ENCODE measurements around the gene OSBPL6.

The OSBPL6 gene

DNA sequence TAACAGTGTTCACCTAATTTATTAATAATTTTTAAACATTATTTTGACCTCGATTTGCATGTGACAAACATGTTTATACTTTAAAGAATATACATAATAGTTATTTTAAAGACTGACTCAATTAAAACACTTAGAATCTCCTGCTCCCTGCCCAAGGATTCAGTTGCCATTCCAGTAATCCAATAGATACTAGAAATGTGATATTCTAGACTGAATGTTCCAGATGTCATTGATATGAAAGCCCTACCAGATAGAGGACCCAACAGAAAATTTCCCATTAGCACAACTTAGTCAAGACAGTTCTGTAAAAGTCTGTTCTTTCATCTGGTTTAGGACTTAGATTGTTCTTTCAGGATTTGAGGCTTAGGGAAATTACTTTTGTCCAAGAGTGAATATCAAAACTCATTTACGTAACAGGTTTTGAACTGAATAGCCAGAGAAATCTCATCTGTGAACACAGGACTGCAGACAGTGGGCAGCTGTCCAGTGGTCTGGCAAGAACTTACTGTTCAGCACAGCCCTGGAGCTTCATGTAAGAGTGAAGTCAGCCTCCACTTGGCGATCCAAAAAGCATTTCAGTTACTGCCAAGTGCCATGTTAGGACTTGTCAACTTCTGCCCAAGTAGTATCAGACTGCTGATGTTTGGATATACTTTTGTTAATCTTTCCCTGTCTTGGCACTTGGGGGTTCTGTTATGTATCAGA is 77.5 kb downstream of the OSBPL6 start:
- TF ChIP-seq, protein P1, sequence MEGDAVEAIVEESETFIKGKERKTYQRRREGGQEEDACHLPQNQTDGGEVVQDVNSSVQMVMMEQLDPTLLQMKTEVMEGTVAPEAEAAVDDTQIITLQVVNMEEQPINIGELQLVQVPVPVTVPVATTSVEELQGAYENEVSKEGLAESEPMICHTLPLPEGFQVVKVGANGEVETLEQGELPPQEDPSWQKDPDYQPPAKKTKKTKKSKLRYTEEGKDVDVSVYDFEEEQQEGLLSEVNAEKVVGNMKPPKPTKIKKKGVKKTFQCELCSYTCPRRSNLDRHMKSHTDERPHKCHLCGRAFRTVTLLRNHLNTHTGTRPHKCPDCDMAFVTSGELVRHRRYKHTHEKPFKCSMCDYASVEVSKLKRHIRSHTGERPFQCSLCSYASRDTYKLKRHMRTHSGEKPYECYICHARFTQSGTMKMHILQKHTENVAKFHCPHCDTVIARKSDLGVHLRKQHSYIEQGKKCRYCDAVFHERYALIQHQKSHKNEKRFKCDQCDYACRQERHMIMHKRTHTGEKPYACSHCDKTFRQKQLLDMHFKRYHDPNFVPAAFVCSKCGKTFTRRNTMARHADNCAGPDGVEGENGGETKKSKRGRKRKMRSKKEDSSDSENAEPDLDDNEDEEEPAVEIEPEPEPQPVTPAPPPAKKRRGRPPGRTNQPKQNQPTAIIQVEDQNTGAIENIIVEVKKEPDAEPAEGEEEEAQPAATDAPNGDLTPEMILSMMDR (IDR thresholded peaks at IDR 0.05; ENCODE audit: borderline replicate concordance, extremely low read depth, low read length, poor library complexity, severe bottlenecking): no peak
- no peak for DNase-seq
- Histone ChIP-seq H3K27ac (ENCODE audit: low read length) (no peak overlapping the region), H3K79me2 (ENCODE audit: insufficient read depth, low read length) (no peaks in the 10 kb centered on the region), H4K20me1 (ENCODE audit: insufficient read depth, low read length) (no peaks in the 10 kb centered on the region), H3K36me3 (ENCODE audit: insufficient read depth, low read length) (no peaks in the 10 kb centered on the region), H3K4me3 (ENCODE audit: low read depth in 1 of 2, low read length in 2 of 2) (no peak overlapping the region), H3K9ac (ENCODE audit: low read depth, low read length) (no peak overlapping the region), H3K27me3 (ENCODE audit: insufficient read depth, low read length, poor library complexity) (no peaks in the 10 kb centered on the region), H3K4me2 (ENCODE audit: insufficient read depth, low read length) (no peak overlapping the region), H2AFZ (ENCODE audit: low read depth, low read length) (no peak overlapping the region), H3K9me3 (ENCODE audit: insufficient read depth, low read length, severe bottlenecking) (no peaks in the 10 kb centered on the region), H3K4me1 (ENCODE audit: insufficient read depth, low read length) (no peaks in the 10 kb centered on the region)
- no peak for ATAC-seq (ENCODE audit: insufficient read depth, low read depth)

DNA sequence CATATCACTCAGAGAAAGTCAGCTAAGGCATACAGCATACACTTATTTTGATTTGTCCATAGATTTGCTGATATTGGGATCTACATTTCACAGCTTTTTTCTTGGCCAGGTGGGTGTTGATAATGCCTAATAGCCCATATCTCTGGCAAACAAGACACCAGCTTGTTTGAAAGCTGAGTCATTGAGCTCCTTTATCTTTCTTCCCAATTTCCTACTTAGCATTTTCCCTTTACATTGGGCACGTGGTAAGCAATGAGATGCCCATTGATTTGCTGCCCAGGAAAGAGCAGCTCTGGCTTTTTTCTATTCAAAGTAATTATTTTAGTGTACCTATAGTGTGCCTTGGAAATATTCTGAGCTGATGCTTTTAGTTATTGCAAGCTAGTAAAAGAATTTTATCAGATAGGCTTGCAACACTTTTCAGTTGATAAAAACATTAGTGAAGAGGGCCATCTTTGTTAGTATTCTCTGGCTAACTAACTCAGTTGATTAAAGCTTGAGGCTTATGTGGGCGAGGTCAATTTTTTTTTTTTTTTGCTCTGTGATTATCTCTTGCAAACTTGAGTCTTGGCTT is 79.6 kb downstream of the OSBPL6 start:
- TF ChIP-seq, protein P1 (IDR thresholded peaks at IDR 0.05; ENCODE audit: borderline replicate concordance, extremely low read depth, low read length, poor library complexity, severe bottlenecking): no peak
- no peak for TF ChIP-seq EZH2 (IDR thresholded peaks at IDR 0.05; ENCODE audit: borderline replicate concordance, low read depth, low read length, severe bottlenecking)
- H3K4me3 ChIP-seq (ENCODE audit: low read depth in 1 of 2, low read length in 2 of 2): no peak overlapping the region
- no peaks in the 10 kb centered on the region for H4K20me1 ChIP-seq (ENCODE audit: insufficient read depth, low read length)
- no peak overlapping the region for H2AFZ ChIP-seq (ENCODE audit: low read depth, low read length)
- no peaks in the 10 kb centered on the region for H3K79me2 ChIP-seq (ENCODE audit: insufficient read depth, low read length)
- H3K27me3 ChIP-seq (ENCODE audit: insufficient read depth, low read length, poor library complexity): peaks cover 7% of the 10 kb centered on the region
- H3K4me1 ChIP-seq (ENCODE audit: insufficient read depth, low read length): no peaks in the 10 kb centered on the region
- no peak for DNase-seq
- no peak overlapping the region for H3K4me2 ChIP-seq (ENCODE audit: insufficient read depth, low read length)
- no peaks in the 10 kb centered on the region for H3K36me3 ChIP-seq (ENCODE audit: insufficient read depth, low read length)
- ATAC-seq (ENCODE audit: insufficient read depth, low read depth): no peak
- H3K9ac ChIP-seq (ENCODE audit: low read depth, low read length): no peak overlapping the region
- no peaks in the 10 kb centered on the region for H3K9me3 ChIP-seq (ENCODE audit: insufficient read depth, low read length, severe bottlenecking)
- H3K27ac ChIP-seq (ENCODE audit: low read length): no peak overlapping the region

- no peak overlapping the region for H3K27ac ChIP-seq (ENCODE audit: low read length)
- TF ChIP-seq, protein P1 (IDR thresholded peaks at IDR 0.05; ENCODE audit: borderline replicate concordance, extremely low read depth, low read length, poor library complexity, severe bottlenecking): no peak
- no peak for TF ChIP-seq EZH2 (IDR thresholded peaks at IDR 0.05; ENCODE audit: borderline replicate concordance, low read depth, low read length, severe bottlenecking)
- DNase-seq (no peak), ATAC-seq (ENCODE audit: insufficient read depth, low read depth) (no peak)
- no peaks in the 10 kb centered on the region for H3K36me3 ChIP-seq (ENCODE audit: insufficient read depth, low read length)
- H3K4me1 ChIP-seq (ENCODE audit: insufficient read depth, low read length): no peaks in the 10 kb centered on the region
- no peak overlapping the region for H3K4me3 ChIP-seq (ENCODE audit: low read depth in 1 of 2, low read length in 2 of 2)
- no peaks in the 10 kb centered on the region for H3K9me3 ChIP-seq (ENCODE audit: insufficient read depth, low read length, severe bottlenecking)
- no peak overlapping the region for H2AFZ ChIP-seq (ENCODE audit: low read depth, low read length)
- H3K27me3 ChIP-seq (ENCODE audit: insufficient read depth, low read length, poor library complexity): peaks cover 7% of the 10 kb centered on the region
- H4K20me1 ChIP-seq (ENCODE audit: insufficient read depth, low read length): no peaks in the 10 kb centered on the region
- H3K79me2 ChIP-seq (ENCODE audit: insufficient read depth, low read length): no peaks in the 10 kb centered on the region
- no peak overlapping the region for H3K4me2 ChIP-seq (ENCODE audit: insufficient read depth, low read length)
- no peak overlapping the region for H3K9ac ChIP-seq (ENCODE audit: low read depth, low read length)
Observed at GRCh38 chr2:178275600-178275999, 81.3 kb downstream of the OSBPL6 start.
